ENCODE data around the gene LDLRAP1. TPM values are rescaled to one million over a fixed set of nuclear protein-coding genes. Genes with fewer than 3 reads are reported as not detected.

Gene LDLRAP1
- total and polyA plus RNA-seq, 9 of the 15 experiments (the other 6 are each of a cell fraction or from before 2014, with no cell fraction given): 0.56 to 29.6 (median 16.2) TPM

DNA sequence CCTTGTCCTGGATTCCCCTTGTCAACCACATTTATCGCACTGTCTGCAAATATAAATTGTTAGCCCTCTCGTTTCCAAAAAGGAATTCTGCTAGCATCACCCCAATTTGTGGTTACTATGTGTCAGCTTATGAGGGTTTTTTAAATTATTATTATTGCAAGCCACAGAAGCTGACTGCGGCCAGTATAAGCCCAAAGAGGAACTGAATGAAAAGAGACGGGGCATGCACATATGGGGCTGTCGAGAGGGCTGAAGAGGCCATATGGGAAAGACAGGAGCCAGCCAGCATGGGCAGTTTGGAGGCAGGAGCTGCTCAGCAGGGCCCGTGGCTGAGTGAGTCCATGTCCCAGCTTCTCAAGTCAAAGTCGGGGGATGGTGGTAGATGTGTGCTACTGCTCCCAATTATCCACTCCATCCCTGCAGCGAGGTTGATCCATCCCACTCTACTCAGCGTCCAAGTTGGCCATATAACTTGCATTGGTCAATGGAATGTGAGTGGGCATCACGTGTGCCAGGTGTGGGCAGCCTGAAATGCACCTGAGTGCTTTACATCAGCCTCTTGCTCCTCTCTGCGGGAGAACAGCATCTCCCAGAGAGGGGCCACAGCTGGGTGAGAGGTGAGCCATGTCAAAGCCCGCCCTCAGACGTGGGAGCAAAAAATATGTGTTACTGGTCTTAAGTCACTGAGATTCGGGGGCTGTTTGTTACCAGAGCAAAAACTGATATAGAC, 37.6 kb upstream of the LDLRAP1 start:
- H3K27ac ChIP-seq (ENCODE audit: extremely low read depth, low read depth, low read length): no peak overlapping the region
- no peak overlapping the region for H3K9ac ChIP-seq (ENCODE audit: insufficient read depth in 1 of 2, low read depth in 2 of 2, low read length in 2 of 2)
- no peaks in the 10 kb centered on the region for H3K9me3 ChIP-seq (replicated peaks; ENCODE audit: control insufficient read depth, insufficient read depth, low read depth, low read length)
- ChIA-PET CTCF (ENCODE audit: low intra/inter-chr PET ratio) (no interaction called here), POLR2A (interaction anchor here (0.6 to 2.1 kb wide), 11 partner anchors 8 to 1608 kb away, joined by 3 to 6 read pairs (median 3); no protein-coding TSS in a partner anchor)
- ATAC-seq (no peak; the same call in 1 of the 3 replicates), FAIRE-seq (no peak), DNase-seq (ENCODE audit: extremely low read depth in 1 of 4, low spot score in 3 of 4) (no peak)
- no TSS peak for BruUV-seq (replicated peaks)
- no peak overlapping the region for H2AFZ ChIP-seq (ENCODE audit: low read depth, low read length)
- 68% methylated on average over 14 of the region's 14 CpGs for WGBS (ENCODE audit: insufficient coverage, low coverage, missing lambda C conversion rate)
- intact Hi-C loops (cut with micrococcal nuclease): no loop called here
- no peaks in the 10 kb centered on the region for H3K9me1 ChIP-seq (ENCODE audit: control insufficient read depth, insufficient read depth, low read length)
- peaks cover 8% of the 10 kb centered on the region for H3K36me3 ChIP-seq (ENCODE audit: control insufficient read depth, insufficient read depth, low read length)
- TF ChIP-seq SPI1 (IDR thresholded peaks at IDR 0.05; ENCODE audit: borderline replicate concordance, low read depth, low read length) (0 out of 2 replicates have a peak, but pooled peaks have one; percentile 6), HBP1 (CRISPR knock-in tag; IDR thresholded peaks at IDR 0.05) (no peak), POLR2G (IDR thresholded peaks at IDR 0.05; ENCODE audit: low read depth, low read length) (0 out of 2 replicates have a peak, but pooled peaks have one; percentile 12), C11orf30 (IDR thresholded peaks at IDR 0.05; ENCODE audit: low read depth) (no peak)
- no peak overlapping the region for H3K4me2 ChIP-seq (ENCODE audit: insufficient read depth, low read length)
- no peaks in the 10 kb centered on the region for H3K79me2 ChIP-seq (ENCODE audit: control insufficient read depth, insufficient read depth, low read length)
- H3K4me1 ChIP-seq (replicated peaks in 1 of 2; ENCODE audit: control insufficient read depth in 2 of 2, insufficient read depth in 2 of 2, low read length in 2 of 2): 0 out of 5 replicates have a peak, but pooled peaks cover 0 to 2% of the 10 kb centered on the region in 2 experiments
- H3K27me3 ChIP-seq (ENCODE audit: control insufficient read depth in 2 of 2, insufficient read depth in 2 of 2, low read length in 2 of 2): no peaks in the 10 kb centered on the region
- in situ Hi-C loops (cut with MboI): no loop called here
- H3K4me3 ChIP-seq: no peak overlapping the region
- no peaks in the 10 kb centered on the region for H4K20me1 ChIP-seq (replicated peaks; ENCODE audit: control insufficient read depth, insufficient read depth, low read length)

Data from K562 (cell line).